Neural cell (in vitro differentiated cells): Measurements from ENCODE around the gene DDX4.

Source experiments
- CTCF ChIP-seq: fragments of 450-650 bp; IDR thresholded peaks from 2 replicates; pipeline ENCODE4 v1.5.1; 2014; ENCODE audit warnings: antibody characterized with exemption, mild to moderate bottlenecking, moderate library complexity; ENCODE audit not compliant: poor library complexity, severe bottlenecking
- MXI1 ChIP-seq: fragments of 450-650 bp; conservative IDR thresholded peaks from 2 replicates; pipeline ENCODE4 v1.6.1; 2014; ENCODE audit warnings: antibody characterized with exemption, mild to moderate bottlenecking; ENCODE audit not compliant: poor library complexity, severe bottlenecking
- POLR2AphosphoS5 ChIP-seq: IDR thresholded peaks from 2 replicates; pipeline ENCODE4 v1.6.1; 2012
- RAD21 ChIP-seq: fragments of 450-650 bp; conservative IDR thresholded peaks from 2 replicates; pipeline ENCODE4 v1.6.1; 2014; ENCODE audit warnings: antibody characterized with exemption, mild to moderate bottlenecking, moderate library complexity
- REST ChIP-seq: IDR thresholded peaks from 2 replicates; pipeline ENCODE4 v1.6.1; 2012; ENCODE audit warnings: borderline replicate concordance

- TF ChIP-seq CTCF (no peak), POLR2AphosphoS5 (no peak), MXI1 (no peak), REST (no peak), RAD21 (no peak)
These were observed 10.0 kb downstream of the DDX4 start for GRCh38 chr5:55747778-55748318.
